HG02938 (cell line): ENCODE data around the gene IDE.

ENCODE experiments used
- ATAC-seq: cut with Tn5 transposase; IDR thresholded peaks from one replicate; pipeline ENCODE4 v1.9.1; 2021; ENCODE audit warnings: mild to moderate bottlenecking, moderate library complexity; ENCODE audit not compliant: unreplicated experiment

The IDE gene

GRCh38 chr10:92567952-92568600, 5.8 kb downstream of the IDE start:
- ATAC-seq: no peak

- ATAC-seq: no peak
These were observed 11.5 kb downstream of the IDE start for GRCh38 chr10:92562424-92562823.

- no peak for ATAC-seq
These were observed 14.8 kb downstream of the IDE start for GRCh38 chr10:92559046-92559445.

GRCh38 chr10:92553959-92554358, 19.9 kb downstream of the IDE start:
- no peak for ATAC-seq

GRCh38 chr10:92552310-92552709, 21.6 kb downstream of the IDE start:
- no peak for ATAC-seq

GRCh38 chr10:92550924-92551323, 23.0 kb downstream of the IDE start:
- ATAC-seq: no peak

- ATAC-seq: no peak
These were observed 26.2 kb downstream of the IDE start for GRCh38 chr10:92547676-92548075.

- no peak for ATAC-seq
These were observed 28.3 kb downstream of the IDE start for GRCh38 chr10:92545556-92545955.

- no peak for ATAC-seq
These were observed 29.6 kb downstream of the IDE start for GRCh38 chr10:92544296-92544695.

- ATAC-seq: no peak
These were observed 31.4 kb downstream of the IDE start for GRCh38 chr10:92542458-92542857.

GRCh38 chr10:92541583-92541982, 32.3 kb downstream of the IDE start:
- no peak for ATAC-seq

GRCh38 chr10:92538231-92538958, 35.5 kb downstream of the IDE start:
- ATAC-seq: no peak

GRCh38 chr10:92530891-92531535, 42.9 kb downstream of the IDE start:
- no peak for ATAC-seq

- ATAC-seq: no peak
These were observed 43.5 kb downstream of the IDE start for GRCh38 chr10:92530421-92530820.

GRCh38 chr10:92527716-92528115, 46.2 kb downstream of the IDE start:
- no peak for ATAC-seq

- ATAC-seq: no peak
These were observed 50.3 kb downstream of the IDE start for GRCh38 chr10:92523639-92524038.

GRCh38 chr10:92517034-92517655, 56.7 kb downstream of the IDE start:
- peak; percentile 77 for ATAC-seq

GRCh38 chr10:92508866-92509265, 65.0 kb downstream of the IDE start:
- no peak for ATAC-seq

GRCh38 chr10:92506336-92506735, 67.6 kb downstream of the IDE start:
- no peak for ATAC-seq

- ATAC-seq: no peak
These were observed 68.8 kb downstream of the IDE start for GRCh38 chr10:92505044-92505443.

- no peak for ATAC-seq
These were observed 71.5 kb downstream of the IDE start for GRCh38 chr10:92502296-92502808.
